ENCODE data around the gene MIAT. TPM values are rescaled to one million over a fixed set of nuclear protein-coding genes. Genes with fewer than 3 reads are reported as not detected.

The MIAT gene
- total and polyA plus RNA-seq, 2 donors from 2014 or later: 0.04 to 6.8 TPM

- Histone ChIP-seq H3K4me3 (ENCODE audit: low read length in 3 of 3) (no peak overlapping the region), H3K4me1 (ENCODE audit: control insufficient read depth in 2 of 3, insufficient read depth in 2 of 3, low read depth in 1 of 3, low read length in 3 of 3) (no peaks in the 10 kb centered on the region), H3K27me3 (ENCODE audit: control insufficient read depth, insufficient read depth, low read length) (no peaks in the 10 kb centered on the region), H3K9ac (ENCODE audit: low read length in 3 of 3) (no peak overlapping the region), H3K9me3 (ENCODE audit: control insufficient read depth in 2 of 3, insufficient read depth in 1 of 3, low read length in 3 of 3) (peaks cover 0 to 3% (median 0%) of the 10 kb centered on the region in 3 donors), H3K36me3 (ENCODE audit: control insufficient read depth in 2 of 3, insufficient read depth in 3 of 3, low read length in 3 of 3) (peaks cover 0 to 2% (median 0%) of the 10 kb centered on the region in 3 donors), H3K27ac (ENCODE audit: low read depth in 2 of 2, low read length in 2 of 2) (no peak overlapping the region)
- FAIRE-seq (no peak), DNase-seq (no peak)
- intact Hi-C loops (cut with DNase I): no loop called here
- TF ChIP-seq CTCF (IDR thresholded peaks at IDR 0.05; ENCODE audit: borderline replicate concordance, extremely low read depth, insufficient read depth): no peak
These were observed 52.4 kb downstream of the MIAT start for GRCh38 chr22:26709617-26710390.

- no peaks in the 10 kb centered on the region for H3K4me1 ChIP-seq (ENCODE audit: control insufficient read depth in 2 of 3, insufficient read depth in 2 of 3, low read depth in 1 of 3, low read length in 3 of 3)
- peak in 1 of 5 donors; percentile 26 for DNase-seq
- peaks cover 0 to 3% (median 0%) of the 10 kb centered on the region in 3 donors for H3K9me3 ChIP-seq (ENCODE audit: control insufficient read depth in 2 of 3, insufficient read depth in 1 of 3, low read length in 3 of 3)
- H3K27ac ChIP-seq (ENCODE audit: low read depth in 2 of 2, low read length in 2 of 2): no peak overlapping the region
- intact Hi-C loops (cut with DNase I): no loop called here
- no peak for TF ChIP-seq CTCF (IDR thresholded peaks at IDR 0.05; ENCODE audit: borderline replicate concordance, extremely low read depth, insufficient read depth)
- H3K27me3 ChIP-seq (ENCODE audit: control insufficient read depth, insufficient read depth, low read length): no peaks in the 10 kb centered on the region
- H3K36me3 ChIP-seq (ENCODE audit: control insufficient read depth in 2 of 3, insufficient read depth in 3 of 3, low read length in 3 of 3): peaks cover 0 to 2% (median 0%) of the 10 kb centered on the region in 3 donors
- no peak overlapping the region for H3K4me3 ChIP-seq (ENCODE audit: low read length in 3 of 3)
- no peak for FAIRE-seq
- H3K9ac ChIP-seq (ENCODE audit: low read length in 3 of 3): no peak overlapping the region
These were observed 54.0 kb downstream of the MIAT start for GRCh38 chr22:26711205-26711963.

GRCh38 chr22:26712158-26712557 is 54.8 kb downstream of the MIAT start:
- Histone ChIP-seq H3K9ac (ENCODE audit: low read length in 3 of 3) (no peak overlapping the region), H3K4me1 (ENCODE audit: control insufficient read depth in 2 of 3, insufficient read depth in 2 of 3, low read depth in 1 of 3, low read length in 3 of 3) (no peaks in the 10 kb centered on the region), H3K36me3 (ENCODE audit: control insufficient read depth in 2 of 3, insufficient read depth in 3 of 3, low read length in 3 of 3) (peaks cover 0 to 3% (median 0%) of the 10 kb centered on the region in 3 donors), H3K9me3 (ENCODE audit: control insufficient read depth in 2 of 3, insufficient read depth in 1 of 3, low read length in 3 of 3) (no peaks in the 10 kb centered on the region), H3K27me3 (ENCODE audit: control insufficient read depth, insufficient read depth, low read length) (no peaks in the 10 kb centered on the region), H3K27ac (ENCODE audit: low read depth in 2 of 2, low read length in 2 of 2) (no peak overlapping the region), H3K4me3 (ENCODE audit: low read length in 3 of 3) (no peak overlapping the region)
- intact Hi-C loops (cut with DNase I): no loop called here
- no peak for TF ChIP-seq CTCF (IDR thresholded peaks at IDR 0.05; ENCODE audit: borderline replicate concordance, extremely low read depth, insufficient read depth)
- FAIRE-seq (no peak), DNase-seq (no peak)
